ENCODE results near the gene CWC22. TPM values are rescaled to one million over a fixed set of nuclear protein-coding genes. Genes with fewer than 3 reads are reported as not detected.
"Not testable (repeated sequence)": the region's sequence is repeated elsewhere in the genome, so short reads cannot be mapped to it uniquely, and the experiment has no call there.

CWC22 gene
- total and polyA plus RNA-seq, 5 experiments from 2014 or later = 18.9 to 34.4 (median 31.3) TPM

DNA sequence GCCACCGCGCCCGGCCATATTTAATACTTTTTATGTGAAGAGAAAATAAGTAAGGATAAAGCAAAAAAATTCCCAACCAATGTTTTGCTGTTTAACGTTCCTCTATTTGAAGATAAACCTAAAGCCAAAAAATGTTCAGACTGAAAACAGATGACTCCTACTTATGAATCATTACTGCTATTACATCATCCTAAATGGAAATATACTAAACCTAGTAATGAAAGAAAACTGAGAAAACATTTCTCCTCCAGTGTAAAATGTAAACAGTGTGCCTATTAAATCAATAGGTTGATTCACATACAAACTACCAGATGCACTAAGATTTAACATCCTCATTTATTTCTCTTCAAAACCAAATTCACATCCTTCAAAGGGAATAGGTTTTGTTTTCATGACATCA is 43.5 kb downstream of the CWC22 start:
- POLR2A ChIA-PET = no interaction called here
- Mint-ChIP-seq H3K4me1 (peaks cover 0 to 5% (median 1%) of the 10 kb centered on the region in 4 donors), H3K27me3 (no peaks in the 10 kb centered on the region), H3K4me3 (no peak overlapping the region), H3K9me3 (no peaks in the 10 kb centered on the region), H3K36me3 (peaks cover 18 to 73% (median 30%) of the 10 kb centered on the region in 3 donors), H3K27ac (no peak overlapping the region)
- no peak for DNase-seq
- no peak for ATAC-seq

DNA sequence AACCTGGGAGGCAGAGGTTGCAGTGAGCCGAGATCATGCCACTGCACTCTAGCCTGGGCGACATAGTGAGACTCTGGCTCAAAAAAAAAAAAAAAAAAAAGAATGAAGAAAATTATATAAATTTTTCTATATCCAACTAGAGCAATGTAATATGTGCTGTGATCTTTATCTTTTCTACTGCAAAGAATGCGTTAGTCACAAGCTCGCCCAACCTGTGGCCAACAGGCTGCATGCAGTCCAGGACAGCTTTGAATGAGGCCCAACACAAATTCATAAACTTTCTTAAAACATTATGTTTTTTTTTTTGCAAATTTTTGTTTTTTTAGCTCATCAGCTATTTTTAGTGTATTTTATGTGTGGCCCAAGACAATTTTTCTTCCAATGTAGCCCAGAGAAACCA is 48.8 kb downstream of the CWC22 start:
- peaks cover 0 to 63% (median 17%) of the 10 kb centered on the region in 3 donors for H3K36me3 Mint-ChIP-seq
- H3K4me1 Mint-ChIP-seq, DNase-seq, POLR2A ChIA-PET, H3K27me3 Mint-ChIP-seq, H3K4me3 Mint-ChIP-seq, H3K9me3 Mint-ChIP-seq, H3K27ac Mint-ChIP-seq, ATAC-seq: not testable (repeated sequence)

DNA sequence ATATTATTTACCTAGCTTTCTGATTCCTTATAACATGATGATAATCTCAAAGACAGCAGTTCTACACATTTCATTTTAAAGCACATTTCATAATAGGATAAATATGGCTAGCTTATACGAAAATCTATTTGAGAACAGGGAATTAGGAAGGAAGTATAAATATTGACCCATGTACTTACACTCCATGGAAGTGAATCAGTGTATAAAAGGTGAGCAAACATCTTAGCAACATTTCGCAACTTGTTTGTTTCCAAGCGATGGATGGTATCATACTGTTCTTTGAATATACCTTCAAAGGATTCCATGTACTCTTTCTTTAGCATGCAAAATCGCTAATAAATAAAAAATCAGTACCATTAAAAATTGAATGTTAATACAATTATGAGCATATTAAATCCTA is 53.1 kb downstream of the CWC22 start:
- Mint-ChIP-seq H3K27ac (no peak overlapping the region), H3K36me3 (peaks cover 16 to 68% (median 22%) of the 10 kb centered on the region in 3 donors), H3K27me3 (no peaks in the 10 kb centered on the region), H3K9me3 (no peaks in the 10 kb centered on the region), H3K4me1 (peaks cover 0 to 6% (median 0%) of the 10 kb centered on the region in 4 donors), H3K4me3 (no peak overlapping the region)
- ATAC-seq = no peak
- no peak for DNase-seq
- POLR2A ChIA-PET = no interaction called here

DNA sequence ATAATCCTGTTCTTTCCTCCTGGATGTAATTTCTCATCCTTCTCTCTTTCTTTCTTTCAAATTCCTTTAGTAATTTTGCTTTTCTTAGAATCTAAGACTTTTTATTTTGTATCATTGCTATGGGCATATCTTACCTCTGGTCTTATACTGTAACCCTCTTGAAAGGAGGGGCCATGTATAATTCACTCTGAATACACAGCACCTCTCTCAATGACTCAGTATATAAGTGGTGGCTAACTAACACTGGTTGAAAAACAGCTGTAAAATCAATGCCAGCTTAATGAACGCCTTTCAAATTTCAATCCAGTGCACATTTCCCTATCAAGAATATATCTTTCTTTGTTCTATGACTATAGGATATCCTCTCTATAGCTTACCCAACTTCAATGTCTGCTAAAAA is 53.7 kb downstream of the CWC22 start:
- DNase-seq (no peak), ATAC-seq (no peak)
- H3K4me3 Mint-ChIP-seq = no peak overlapping the region
- H3K27me3 Mint-ChIP-seq = no peaks in the 10 kb centered on the region
- H3K36me3 Mint-ChIP-seq = peaks cover 23 to 72% (median 27%) of the 10 kb centered on the region in 3 donors
- peaks cover 0 to 6% (median 0%) of the 10 kb centered on the region in 4 donors for H3K4me1 Mint-ChIP-seq
- H3K9me3 Mint-ChIP-seq = no peaks in the 10 kb centered on the region
- peak overlapping the region in 2 of 10 donors; percentile 12 to 27 for H3K27ac Mint-ChIP-seq
- POLR2A ChIA-PET = no interaction called here

DNA sequence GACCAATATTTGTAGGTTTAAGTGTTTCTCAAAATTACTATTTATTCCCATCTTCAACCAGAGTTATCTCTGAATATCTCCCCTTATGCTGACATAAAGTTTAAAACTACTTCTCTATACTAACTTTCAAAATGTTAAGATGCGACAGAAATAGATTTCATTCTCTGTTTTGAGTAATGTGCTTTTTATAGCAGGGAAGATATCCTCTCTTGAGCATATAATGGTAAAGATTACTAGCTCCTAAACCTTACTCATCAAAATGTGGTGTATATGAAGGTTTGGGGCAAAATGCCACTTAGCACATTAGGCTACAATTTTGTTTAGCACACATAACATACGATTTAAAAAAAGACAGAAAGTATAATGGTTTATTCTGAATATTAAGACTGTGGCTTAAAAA is 54.4 kb downstream of the CWC22 start:
- peaks cover 27 to 73% (median 29%) of the 10 kb centered on the region in 3 donors for H3K36me3 Mint-ChIP-seq
- POLR2A ChIA-PET = no interaction called here
- DNase-seq = no peak
- H3K4me3 Mint-ChIP-seq = no peak overlapping the region
- no peak for ATAC-seq
- no peak overlapping the region for H3K27ac Mint-ChIP-seq
- no peaks in the 10 kb centered on the region for H3K27me3 Mint-ChIP-seq
- peaks cover 0 to 6% (median 0%) of the 10 kb centered on the region in 4 donors for H3K4me1 Mint-ChIP-seq
- H3K9me3 Mint-ChIP-seq = no peaks in the 10 kb centered on the region

DNA sequence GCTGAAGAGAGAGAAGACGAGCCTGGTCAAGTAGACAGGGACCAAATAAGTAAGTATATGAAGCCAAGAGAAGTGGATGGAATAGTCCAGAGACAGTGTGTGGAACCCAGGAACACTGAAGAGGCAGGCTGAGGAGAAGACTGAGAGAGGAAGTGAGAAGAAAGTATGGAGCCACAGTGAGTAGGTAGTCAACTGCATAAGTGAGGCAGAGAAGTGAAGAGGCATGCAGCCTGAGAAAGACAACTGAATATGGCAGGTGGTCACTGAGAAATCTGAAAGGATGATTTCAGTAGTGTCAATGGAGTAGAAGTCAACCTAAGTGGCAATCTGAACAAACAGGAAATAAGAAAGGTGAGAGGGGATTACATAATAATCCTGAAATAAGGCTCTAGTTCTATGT is 55.4 kb downstream of the CWC22 start:
- POLR2A ChIA-PET = no interaction called here
- H3K4me1 Mint-ChIP-seq = peaks cover 0 to 6% (median 0%) of the 10 kb centered on the region in 4 donors
- H3K4me3 Mint-ChIP-seq = no peak overlapping the region
- DNase-seq = no peak
- peaks cover 24 to 76% (median 30%) of the 10 kb centered on the region in 3 donors for H3K36me3 Mint-ChIP-seq
- H3K27me3 Mint-ChIP-seq = no peaks in the 10 kb centered on the region
- no peak for ATAC-seq
- H3K9me3 Mint-ChIP-seq = no peaks in the 10 kb centered on the region
- peak overlapping the region in 5 of 10 donors; percentile 7 to 38 (median 30) for H3K27ac Mint-ChIP-seq

DNA sequence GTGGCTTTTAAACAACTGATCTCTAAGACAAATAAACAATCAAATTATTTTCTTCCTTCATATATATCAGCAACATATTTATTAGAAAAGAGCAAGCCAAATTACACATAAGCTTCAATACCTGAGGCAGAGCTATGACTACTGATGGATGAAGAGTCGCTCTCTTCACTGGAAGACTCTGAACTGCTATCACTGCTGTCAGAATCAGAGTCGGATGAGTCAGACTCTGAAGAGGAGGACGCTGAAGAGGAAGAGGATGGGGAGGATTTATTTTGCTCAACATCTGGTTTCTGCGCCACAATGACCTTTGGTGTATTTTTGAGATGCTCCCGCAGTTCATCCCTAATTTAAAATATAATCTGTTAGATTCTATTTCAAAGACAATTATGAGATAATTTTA is 56.7 kb downstream of the CWC22 start:
- peaks cover 0 to 6% (median 0%) of the 10 kb centered on the region in 4 donors for H3K4me1 Mint-ChIP-seq
- no peak overlapping the region for H3K27ac Mint-ChIP-seq
- H3K4me3 Mint-ChIP-seq = no peak overlapping the region
- DNase-seq = no peak
- H3K27me3 Mint-ChIP-seq = no peaks in the 10 kb centered on the region
- no peaks in the 10 kb centered on the region for H3K9me3 Mint-ChIP-seq
- POLR2A ChIA-PET = no interaction called here
- H3K36me3 Mint-ChIP-seq = peaks cover 26 to 85% (median 33%) of the 10 kb centered on the region in 3 donors
- ATAC-seq = no peak

DNA sequence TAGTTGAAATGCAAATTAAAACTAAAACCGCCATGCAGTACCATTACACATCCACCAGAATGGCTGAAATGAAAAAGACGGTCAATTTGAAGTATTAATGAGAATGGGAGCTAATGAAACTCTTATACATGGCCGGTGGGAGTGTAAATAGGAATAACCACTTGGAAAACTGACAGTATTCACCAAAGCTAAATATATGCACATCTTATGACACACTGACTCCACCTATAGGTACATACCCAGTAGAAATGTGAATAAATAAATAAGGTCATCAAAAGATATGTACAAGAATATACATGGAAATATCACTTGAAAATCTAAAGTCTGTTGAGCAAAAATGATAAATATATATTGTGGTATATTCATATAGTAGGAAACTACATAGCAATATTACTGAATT is 57.7 kb downstream of the CWC22 start:
- POLR2A ChIA-PET = no interaction called here
- ATAC-seq (no peak), DNase-seq (no peak)
- Mint-ChIP-seq H3K27ac (peak overlapping the region in 1 of 10 donors; percentile 86), H3K27me3 (no peaks in the 10 kb centered on the region), H3K4me3 (no peak overlapping the region), H3K36me3 (peaks cover 26 to 86% (median 38%) of the 10 kb centered on the region in 3 donors), H3K4me1 (peaks cover 0 to 4% (median 0%) of the 10 kb centered on the region in 4 donors), H3K9me3 (no peaks in the 10 kb centered on the region)

DNA sequence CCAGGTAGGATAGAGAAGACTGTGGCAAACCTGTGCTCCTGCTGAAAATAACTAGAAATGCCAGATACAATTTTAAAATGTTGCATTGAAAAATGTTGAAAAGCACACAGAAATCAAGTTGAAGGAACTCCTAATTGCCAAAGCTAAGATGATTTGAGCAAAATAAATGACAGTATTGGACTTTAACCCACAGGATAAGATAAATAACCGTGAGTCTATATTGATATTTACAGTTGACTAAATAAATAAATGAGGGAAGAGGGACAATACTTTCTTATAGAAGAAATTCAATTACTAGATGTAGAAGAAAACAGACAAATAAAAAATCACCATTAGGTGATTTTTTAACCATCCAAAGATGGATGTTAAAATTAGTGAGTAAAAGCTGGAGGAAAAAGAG is 59.0 kb downstream of the CWC22 start:
- POLR2A ChIA-PET = interaction anchor here (0.5 kb wide), 1 partner anchor 53 kb away, joined by 3 read pairs; no protein-coding TSS in a partner anchor
- ATAC-seq = no peak
- no peak for DNase-seq
- H3K27ac Mint-ChIP-seq = peak overlapping the region in 1 of 10 donors; percentile 26
- no peaks in the 10 kb centered on the region for H3K27me3 Mint-ChIP-seq
- H3K36me3 Mint-ChIP-seq = peaks cover 20 to 82% (median 38%) of the 10 kb centered on the region in 3 donors
- H3K9me3 Mint-ChIP-seq = no peaks in the 10 kb centered on the region
- H3K4me1 Mint-ChIP-seq = peaks cover 0 to 4% (median 0%) of the 10 kb centered on the region in 4 donors
- no peak overlapping the region for H3K4me3 Mint-ChIP-seq

DNA sequence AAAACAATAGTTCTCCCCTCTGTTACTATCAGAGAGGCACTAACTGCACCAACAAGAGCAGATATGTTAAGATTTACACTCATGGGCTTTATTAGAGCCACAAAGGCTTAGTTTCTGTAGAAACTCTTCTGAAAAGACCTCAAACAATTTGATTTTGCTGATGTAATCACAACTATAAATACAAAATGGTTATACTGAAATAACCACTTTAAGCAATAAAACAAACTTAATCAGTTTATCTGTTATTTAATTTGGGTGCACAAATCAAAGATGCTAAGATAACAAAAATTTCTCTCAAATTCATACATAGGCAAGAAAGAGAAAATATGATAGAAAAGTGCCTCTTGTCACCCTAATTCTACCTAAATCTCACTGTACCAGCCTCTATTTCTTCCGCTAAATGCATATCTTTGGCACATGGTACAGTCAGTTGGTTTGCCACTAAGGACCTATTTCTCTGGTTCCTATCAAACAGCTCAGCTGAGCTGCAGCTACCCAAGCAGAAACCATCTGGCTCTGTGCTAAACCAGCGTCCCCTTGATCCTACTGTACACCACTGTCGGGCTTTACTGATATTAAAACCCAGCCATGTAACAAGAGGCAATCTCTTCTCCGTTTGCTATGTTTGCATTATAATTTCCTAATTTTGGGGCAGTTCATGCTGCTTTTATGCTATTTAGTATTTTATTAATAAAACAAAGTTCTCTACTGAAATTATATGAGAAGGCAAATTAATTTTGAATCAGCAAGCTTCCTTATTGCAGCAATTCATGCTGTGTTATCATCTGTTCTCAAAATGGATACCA is 60.1 kb downstream of the CWC22 start:
- ATAC-seq (no peak), DNase-seq (no peak)
- Mint-ChIP-seq H3K9me3 (no peaks in the 10 kb centered on the region), H3K27me3 (no peaks in the 10 kb centered on the region), H3K27ac (no peak overlapping the region), H3K4me3 (no peak overlapping the region), H3K4me1 (peaks cover 0 to 4% (median 0%) of the 10 kb centered on the region in 4 donors), H3K36me3 (peaks cover 20 to 77% (median 38%) of the 10 kb centered on the region in 3 donors)
- POLR2A ChIA-PET = no interaction called here

DNA sequence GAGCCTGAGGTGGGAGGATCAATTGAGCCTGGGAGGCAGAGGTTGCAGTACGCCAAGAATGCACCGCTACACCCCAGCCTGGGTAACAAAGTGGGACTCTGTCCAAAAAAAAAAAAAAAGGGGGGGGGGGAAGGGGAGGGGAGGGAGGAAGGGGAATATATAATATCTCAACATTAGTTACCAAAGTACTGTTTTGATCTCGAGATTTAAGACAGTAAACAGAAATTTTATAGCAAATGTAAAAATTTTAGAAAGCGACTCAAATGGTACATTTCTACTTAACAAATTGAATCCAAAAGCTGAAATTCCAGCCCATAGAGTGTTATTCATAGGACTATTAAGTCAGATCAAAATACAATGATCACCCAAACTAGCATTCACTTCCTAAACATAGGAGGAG is 60.8 kb downstream of the CWC22 start:
- Mint-ChIP-seq H3K27ac (no peak overlapping the region), H3K9me3 (no peaks in the 10 kb centered on the region), H3K27me3 (no peaks in the 10 kb centered on the region), H3K4me1 (peaks cover 0 to 1% (median 0%) of the 10 kb centered on the region in 4 donors), H3K36me3 (peaks cover 16 to 72% (median 33%) of the 10 kb centered on the region in 3 donors), H3K4me3 (no peak overlapping the region)
- ATAC-seq (no peak), DNase-seq (no peak)
- POLR2A ChIA-PET = no interaction called here

DNA sequence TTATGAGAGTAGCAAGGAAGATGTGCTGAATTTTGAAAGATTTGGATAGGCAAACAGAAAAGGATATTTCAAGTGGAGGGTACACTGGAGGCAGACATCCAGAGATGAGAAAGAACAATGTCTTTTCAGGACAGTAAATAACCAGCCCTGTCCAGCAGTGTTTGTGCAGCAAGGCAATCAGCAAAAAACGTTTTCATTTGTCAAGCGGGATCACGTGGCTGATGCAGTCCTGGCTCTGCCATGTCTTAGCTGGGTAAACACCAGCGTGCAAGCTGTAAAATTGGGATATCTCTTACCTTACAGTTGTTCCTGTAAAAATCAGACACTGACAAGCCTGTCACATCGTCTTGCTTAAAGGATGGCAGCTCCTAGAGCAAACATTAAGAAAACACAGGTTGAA is 67.8 kb downstream of the CWC22 start:
- Mint-ChIP-seq H3K9me3 (no peaks in the 10 kb centered on the region), H3K4me3 (no peak overlapping the region), H3K27ac (peak overlapping the region in 1 of 10 donors; percentile 27), H3K27me3 (no peaks in the 10 kb centered on the region), H3K4me1 (peaks cover 0 to 2% (median 0%) of the 10 kb centered on the region in 4 donors), H3K36me3 (peaks cover 15 to 42% (median 33%) of the 10 kb centered on the region in 3 donors)
- POLR2A ChIA-PET = no interaction called here
- no peak for ATAC-seq
- no peak for DNase-seq

DNA sequence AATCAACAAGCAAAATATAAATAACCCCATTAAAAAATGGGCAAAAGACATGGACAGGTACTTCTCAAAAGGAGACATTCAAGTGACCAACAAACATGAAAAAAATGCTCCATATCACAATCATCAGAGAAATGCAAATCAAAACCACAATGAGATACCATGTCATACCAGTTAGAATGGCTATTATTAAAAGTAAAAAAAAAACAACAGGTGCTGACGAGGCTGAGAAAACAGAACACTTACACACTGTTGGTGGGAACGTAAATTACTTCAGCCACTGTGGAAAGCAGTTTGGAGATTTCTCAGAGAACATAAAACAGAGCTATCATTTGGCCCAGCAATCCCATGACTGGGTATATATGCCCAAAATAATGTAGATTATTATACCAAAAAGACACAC is 69.1 kb downstream of the CWC22 start:
- no peak for ATAC-seq
- Mint-ChIP-seq H3K4me1 (peaks cover 0 to 2% (median 0%) of the 10 kb centered on the region in 4 donors), H3K9me3 (peaks cover 0 to 2% (median 0%) of the 10 kb centered on the region in 9 donors), H3K36me3 (peaks cover 23 to 47% (median 44%) of the 10 kb centered on the region in 3 donors), H3K27me3 (no peaks in the 10 kb centered on the region), H3K4me3 (no peak overlapping the region), H3K27ac (no peak overlapping the region)
- POLR2A ChIA-PET = no interaction called here
- DNase-seq = no peak

All from naive thymus-derived CD8-positive, alpha-beta T cell (primary cell).